Measurements from ENCODE around the gene MARCHF9.

MARCHF9 gene

DNA sequence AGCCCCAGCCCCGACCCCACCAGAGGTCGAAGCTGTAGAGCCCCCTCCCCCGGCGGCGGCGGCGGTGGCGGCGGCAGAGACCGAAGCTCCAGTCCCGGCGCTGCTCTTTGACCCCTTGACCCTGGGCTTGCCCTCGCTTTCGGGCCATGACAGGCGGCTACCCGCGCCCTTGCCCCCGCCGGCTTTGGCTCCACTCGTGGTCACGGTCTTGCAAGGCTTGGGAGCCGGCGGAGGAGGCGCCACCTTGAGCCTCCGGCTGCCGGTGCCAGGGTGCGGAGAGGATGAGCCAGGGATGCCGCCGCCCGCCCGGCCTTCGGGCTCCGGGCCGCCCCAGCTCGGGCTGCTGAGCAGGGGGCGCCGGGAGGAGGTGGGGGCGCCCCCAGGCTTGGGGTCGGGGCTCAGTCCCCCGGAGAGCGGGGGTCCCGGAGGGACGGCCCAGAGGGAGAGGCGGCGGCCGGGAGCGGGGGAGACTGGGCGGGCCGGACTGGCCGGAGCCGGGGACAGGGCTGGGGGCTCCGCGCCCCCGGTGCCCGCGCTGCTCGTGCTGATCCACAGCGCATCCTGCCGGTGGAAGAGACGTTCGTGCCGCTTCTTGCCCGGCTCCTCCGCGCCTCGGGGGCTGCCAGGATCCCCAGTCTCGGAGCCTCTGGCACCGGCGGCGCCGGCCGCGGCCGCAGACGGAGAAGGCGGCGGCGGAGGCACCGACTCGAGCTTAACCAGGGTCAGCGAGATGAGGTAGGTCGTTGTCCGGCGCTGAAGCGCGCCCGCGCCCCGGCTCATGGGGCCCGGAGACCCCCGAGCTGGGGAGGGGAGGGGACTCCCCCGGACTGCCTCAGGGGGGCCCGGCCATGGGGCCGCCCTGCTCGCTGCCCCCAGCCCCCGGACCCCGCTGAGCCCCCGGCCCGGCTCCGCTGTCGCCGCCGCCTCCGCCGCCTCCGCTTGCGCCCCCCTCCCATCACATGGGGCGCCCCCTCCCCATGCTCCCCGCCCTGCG lies 17.1 kb upstream of the MARCHF9 start:
- no peak for DNase-seq (ENCODE audit: low read depth in 2 of 2)

DNA sequence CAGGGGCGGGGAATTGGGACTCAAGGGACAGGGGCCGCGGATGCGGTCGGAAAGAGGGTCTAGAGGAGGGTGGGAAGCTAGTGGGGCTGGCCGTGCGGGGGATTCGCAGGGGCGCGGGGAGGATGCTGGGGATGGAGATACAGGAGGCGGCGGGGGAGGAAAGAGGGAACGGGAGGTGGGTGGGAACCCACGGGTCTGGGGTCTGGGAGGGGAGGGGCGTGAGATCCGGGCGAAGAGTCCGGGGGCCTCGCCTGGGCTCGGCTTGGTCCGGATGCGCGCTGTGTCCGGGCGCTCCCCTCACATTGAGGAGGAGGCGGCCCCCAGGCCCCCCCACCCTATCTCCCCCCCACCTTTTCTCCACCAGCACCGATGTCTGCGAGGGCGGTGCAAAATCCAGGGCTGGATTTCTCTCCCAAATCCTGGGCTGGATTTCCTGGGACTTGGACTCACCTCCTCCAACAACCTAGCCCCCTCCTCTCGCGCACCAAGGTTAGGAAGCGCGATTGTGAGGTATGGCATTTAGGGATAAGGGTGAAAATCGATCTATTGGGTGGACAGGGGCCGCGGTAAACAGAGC lies 16.2 kb upstream of the MARCHF9 start, which contains the start of gene AGAP2:
TSS of gene AGAP2 (minus strand) at position 82 of the 577 bp plus-strand sequence. CDS start 496 bp downstream, outside the sequence.
- no peak for DNase-seq (ENCODE audit: low read depth in 2 of 2)

DNA sequence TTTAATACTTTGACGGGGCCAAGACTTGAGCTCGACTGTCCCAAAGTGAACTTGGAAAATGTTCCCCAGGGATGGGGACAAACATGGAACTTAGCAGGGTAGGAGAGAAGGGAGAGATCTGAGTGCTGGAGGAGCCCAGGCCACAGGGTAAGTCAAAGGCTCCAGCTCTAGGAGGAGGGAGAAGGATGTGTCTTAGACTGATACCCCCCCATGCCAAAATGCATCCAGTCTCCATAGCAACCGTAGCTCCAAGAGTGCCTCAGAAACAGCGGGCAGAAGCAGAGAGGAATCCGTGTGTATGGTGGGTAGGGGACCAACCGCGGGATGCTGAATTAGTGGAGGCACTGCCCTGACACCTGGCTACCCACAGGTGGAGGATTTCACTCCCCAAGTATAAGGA lies 15.5 kb upstream of the MARCHF9 start:
- no peak for DNase-seq (ENCODE audit: low read depth in 2 of 2)

DNA sequence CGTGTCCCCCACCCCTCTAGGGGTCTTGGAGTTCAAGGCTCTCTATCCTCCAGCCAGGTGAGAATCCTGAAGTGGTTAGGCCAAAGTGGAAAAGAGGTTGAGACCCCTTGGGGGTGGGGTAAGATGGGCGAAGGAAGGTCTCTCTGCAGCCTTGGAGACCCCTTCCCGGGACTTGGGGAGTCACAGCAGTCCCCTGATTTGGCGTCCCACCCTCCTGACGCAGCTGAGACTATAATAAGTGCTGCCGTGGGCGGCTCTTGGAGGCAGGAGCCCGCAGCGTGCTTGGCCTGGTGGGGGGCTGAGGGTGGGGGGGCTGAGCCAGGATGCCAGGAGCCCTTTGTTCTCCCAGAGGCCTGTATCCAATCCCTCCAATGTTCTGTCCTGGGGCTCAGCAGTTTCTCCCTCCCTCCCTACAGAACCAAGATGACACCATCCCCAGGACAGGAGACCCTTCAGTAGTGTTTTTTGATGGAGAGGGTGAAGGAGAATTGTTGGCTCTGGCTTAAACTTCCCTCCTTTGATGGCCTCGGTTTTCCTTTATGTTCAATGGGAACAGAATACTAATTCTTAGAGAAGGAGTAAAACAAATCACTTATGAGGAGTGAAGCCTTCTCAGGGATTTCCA lies 14.9 kb upstream of the MARCHF9 start:
- no peak for DNase-seq (ENCODE audit: low read depth in 2 of 2)

DNA sequence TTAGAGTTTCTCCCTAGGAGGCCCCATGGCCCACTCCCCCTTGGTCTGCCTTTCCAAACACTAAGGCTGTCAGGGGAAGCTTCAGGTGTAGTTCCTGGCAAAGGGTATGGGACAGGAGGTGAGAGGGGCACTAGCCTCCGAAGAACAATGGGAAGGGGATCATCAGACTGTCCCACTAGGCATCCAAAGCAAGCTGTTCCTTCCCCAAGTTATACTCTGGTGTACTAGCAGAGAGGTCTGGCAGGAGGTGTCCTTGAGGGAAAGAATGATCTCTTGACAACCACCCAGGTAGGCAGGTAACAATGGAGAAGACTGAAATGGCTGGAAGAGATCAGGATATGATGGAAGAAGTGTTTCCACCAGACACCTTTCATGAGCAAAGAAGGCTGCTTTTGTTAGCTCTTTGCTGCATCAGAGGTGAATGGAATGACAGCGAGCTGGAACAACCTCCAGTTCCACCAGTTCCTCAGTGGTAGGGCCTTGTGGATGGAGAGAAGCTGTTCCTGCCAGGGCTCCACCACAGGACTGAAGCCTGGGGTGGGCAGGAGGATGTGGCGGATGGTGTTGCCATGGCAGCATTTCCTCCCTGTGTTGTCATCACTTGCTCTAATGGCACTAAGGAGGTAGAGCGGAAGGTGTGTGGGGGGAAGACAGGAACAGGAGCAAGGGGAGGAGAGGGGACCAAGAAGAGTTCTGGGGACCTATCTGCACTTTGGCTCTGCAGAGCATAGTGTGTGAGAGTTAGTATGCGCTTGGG lies 14.1 kb upstream of the MARCHF9 start:
- peak; percentile 60 to 63 for DNase-seq (ENCODE audit: low read depth in 2 of 2)

DNA sequence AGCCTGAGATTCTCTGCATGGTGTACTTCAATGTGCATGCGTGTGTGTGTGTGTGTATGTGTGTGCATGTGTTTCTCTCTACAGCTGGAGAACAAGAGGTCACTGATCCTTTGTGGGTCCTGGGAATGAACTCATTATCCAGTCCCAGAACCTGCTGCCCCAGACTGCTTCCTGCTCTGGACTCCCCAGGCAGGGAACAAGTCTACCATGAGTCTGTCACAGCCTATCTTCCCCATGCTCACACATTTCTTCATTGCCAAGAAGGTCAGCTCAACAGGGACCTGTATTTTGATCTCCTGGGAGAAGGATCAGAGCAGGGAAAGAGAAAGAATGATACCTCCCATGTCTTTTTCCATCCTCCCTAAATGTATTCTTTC lies 13.5 kb upstream of the MARCHF9 start:
- no peak for DNase-seq (ENCODE audit: low read depth in 2 of 2)

DNA sequence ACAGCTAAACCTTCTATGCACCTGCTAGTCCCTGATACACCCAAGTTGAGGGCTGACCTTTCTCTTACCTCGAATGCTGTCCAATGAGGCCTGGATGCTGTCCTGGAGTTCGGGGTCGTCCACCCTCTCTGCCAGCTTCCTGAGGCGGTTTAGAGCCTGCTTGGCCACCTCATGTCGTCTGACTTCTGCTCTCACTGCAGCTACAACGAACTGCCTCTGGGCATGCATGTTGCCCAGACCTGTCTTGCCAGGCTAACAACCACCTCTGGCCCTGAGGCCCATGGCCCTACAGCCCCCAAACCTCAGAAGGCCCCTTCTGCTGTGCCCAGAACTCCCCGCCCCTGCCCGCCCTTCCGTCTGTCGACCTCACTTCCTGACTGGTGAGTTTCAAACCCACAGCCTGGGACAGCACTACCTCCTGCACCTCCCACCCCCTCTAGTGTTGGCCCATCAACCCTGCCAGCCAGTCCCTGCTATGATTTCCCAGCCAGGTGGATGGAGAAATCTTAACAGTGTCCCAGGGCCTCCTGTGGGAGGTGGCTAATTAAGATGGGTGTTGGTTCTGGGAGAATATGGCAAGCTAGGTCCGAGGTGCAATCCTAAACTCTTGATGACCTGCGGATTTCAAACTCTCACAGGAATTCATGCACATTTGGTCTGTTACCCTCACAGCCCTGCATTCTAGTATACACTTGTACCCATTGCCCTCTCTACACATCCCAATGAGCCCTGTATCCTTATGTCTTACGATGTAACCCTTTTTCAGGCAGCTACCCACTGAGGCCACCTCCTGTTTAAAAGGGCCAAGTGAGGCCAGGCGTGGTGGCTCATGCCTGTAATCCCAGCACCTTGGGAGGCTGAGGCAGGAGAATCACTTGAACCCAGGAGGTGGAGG lies 12.8 kb upstream of the MARCHF9 start:
- peak; percentile 55 to 72 for DNase-seq (ENCODE audit: low read depth in 2 of 2)

DNA sequence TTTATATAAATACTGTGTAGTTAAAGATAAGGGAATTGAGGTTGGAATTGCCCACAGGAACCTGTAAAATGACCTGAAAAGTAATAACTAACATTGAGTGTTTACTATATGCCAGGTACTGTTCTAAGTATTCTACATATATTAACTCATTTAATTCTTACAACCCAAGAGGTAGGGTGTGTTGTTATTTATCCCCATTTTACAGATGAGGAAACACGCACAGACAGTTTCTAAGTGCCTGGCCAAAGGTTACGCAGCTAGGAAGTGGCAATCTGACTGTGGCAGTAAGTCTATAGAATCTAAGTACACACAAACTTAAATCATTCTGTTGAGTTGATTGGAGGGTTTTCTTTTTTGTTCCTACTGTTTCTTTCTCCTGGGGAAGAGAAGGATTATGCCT lies 11.1 kb upstream of the MARCHF9 start:
- no peak for DNase-seq (ENCODE audit: low read depth in 2 of 2)

DNA sequence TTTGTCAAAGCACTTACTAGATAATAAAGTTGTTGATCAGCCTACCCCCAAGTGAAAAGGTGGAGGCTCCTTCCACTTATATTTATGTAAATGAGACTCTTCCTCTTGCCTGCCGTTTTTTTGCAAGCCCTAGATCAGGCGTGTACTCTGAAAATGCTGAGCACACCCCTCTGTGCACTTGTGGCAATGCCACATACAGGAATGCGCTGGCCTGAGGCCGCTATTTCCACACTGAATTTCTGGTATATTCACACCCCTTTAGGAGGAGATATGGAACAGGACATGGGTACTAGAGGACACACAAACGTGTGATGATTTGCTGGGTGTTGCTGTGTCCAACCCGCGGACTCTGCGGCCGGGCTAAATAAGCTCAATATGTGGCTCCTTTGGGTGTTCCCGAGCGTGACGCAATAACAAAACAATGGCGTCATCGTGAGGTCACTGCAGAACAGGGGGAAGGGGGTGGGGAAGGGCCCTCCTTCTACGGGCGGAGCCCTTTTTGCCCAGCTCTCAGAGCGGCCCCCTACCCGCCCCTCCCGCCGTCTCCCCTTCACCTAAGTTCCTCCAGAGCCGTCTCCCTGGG lies 10.6 kb upstream of the MARCHF9 start:
- peak in 1 of 2 donors; percentile 45 for DNase-seq (ENCODE audit: low read depth in 2 of 2)

DNA sequence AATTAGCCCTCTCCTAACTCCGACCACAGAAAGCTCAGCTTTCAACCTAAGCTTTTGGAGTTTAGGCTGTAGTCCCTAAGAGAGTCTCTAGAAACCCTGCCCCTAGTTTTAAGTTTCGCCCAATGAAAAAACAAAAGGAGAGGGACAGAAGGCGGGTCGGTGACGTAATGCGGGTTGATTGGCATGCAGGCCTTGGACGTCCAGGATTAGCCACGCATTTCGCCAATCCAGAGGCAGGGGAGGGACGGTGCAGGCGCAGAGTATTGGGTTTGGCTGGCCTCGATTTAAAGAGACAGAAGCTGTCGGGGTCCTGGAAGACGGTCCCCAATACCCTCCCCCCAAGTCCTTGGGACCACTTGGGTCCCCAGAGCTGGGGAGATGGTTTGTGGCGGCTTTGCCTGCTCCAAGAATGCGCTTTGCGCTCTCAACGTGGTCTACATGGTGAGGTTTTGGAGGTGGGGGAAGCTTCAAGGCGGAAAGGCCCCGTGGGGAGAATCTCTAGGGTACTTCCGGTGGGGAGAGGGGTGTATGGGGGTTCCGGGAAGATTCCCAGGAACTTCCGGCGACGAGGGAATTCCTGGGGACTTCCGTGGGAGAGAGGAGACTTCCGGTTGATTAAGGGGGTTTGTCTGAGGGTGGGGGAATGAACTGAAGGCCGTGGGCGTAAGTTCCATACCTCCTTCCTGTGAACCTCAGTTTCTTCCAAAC lies 10.0 kb upstream of the MARCHF9 start, which contains the start of gene TSPAN31:
TSS of gene TSPAN31 (plus strand) at position 263 of the 708 bp plus-strand sequence. CDS start at position 379, 116 bp downstream.
- peak; percentile 81 to 92 for DNase-seq (ENCODE audit: low read depth in 2 of 2)

DNA sequence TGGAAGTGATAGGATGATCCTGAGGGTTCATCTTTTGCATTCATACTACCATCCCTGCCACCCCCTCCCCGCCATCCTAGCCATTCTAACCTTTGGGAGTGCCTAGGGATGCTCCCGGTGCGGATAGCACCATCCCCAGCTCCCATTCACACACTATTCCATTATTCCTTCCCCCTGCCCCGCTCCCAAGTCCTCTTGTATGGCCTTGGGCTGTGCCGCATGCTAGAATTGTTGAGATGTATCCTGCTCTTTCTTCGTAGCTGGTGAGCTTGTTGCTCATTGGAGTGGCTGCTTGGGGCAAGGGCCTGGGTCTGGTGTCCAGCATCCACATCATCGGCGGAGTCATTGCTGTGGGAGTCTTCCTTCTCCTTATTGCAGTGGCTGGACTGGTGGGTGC lies 9.4 kb upstream of the MARCHF9 start:
- DNase-seq (ENCODE audit: low read depth in 2 of 2), result no peak

DNA sequence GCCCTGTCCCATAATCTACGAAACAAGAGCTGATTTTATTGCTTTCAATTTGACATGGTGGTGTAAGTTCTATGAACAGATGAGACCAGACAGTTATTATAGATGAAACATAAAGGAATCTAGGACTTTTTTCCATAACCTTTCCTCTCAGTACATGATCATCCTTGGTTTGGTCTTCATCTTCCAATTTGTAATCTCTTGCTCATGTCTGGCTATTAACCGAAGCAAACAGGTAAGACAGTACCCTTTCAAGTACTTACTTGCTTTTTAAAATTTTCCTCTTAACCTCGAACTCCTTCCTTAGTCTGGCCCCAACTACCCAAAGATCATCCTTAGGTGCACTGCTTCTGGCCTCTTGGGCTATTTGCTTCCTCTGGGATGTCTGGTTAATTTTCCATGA lies 8.9 kb upstream of the MARCHF9 start:
- DNase-seq (ENCODE audit: low read depth in 2 of 2), result no peak

DNA sequence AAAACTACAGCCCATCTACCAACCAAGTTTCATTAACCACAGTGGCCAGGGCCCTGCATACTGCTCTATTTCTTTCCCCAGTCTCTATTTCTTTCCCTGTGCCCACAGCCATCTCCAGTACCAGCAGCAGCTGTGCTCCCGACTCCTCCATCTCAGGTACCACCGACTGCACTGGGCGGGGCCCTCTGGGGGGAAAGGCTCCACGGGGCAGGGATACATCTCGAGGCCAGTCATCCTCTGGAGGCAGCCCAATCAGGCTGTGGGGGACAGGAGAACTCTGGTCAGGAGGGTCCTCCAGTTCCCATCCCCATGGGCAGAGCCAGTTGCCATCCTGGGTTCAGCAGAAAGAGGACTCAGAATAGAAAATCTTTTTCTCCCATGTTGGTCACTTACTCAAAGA lies 5.8 kb upstream of the MARCHF9 start:
- DNase-seq (ENCODE audit: low read depth in 2 of 2), result no peak

DNA sequence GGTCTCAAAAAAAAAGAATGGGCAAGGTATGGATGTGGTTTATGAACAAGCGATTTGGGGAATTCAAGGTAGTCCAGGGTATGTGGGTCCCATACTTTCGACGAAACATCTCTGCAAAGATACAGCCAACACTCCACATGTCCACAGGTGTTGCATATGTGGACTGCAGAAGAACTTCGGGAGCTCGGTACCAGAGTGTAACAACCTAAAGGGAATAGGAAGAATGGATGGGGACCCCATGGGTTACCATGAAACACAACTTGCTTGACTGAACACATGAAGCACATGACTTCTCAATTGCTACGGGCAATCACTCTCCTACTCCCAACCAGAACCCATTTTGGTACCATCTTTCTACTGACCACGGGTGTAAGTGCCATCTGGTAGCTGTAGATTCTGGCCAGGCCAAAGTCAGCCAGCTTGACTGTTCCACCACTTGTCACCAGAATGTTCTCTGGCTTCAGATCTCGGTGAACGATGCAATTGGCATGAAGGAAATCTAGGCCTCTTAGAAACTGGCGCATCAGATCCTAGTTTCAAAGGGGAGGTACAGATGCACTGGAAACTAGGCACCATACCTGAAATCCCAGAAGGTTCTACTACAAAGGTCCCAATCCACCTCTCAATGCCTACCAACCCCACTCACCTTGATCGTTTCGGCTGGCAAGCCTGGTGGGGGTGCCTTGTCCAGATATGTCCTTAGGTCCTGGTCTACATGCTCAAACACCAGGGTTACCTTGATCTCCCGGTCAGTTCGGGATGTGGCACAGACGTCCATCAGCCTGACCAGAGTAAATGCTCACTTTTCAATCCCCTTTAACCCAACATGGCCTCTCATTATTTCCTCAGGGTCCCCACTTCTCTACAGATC lies 4.1 kb upstream of the MARCHF9 start:
- DNase-seq (ENCODE audit: low read depth in 2 of 2), result no peak

DNA sequence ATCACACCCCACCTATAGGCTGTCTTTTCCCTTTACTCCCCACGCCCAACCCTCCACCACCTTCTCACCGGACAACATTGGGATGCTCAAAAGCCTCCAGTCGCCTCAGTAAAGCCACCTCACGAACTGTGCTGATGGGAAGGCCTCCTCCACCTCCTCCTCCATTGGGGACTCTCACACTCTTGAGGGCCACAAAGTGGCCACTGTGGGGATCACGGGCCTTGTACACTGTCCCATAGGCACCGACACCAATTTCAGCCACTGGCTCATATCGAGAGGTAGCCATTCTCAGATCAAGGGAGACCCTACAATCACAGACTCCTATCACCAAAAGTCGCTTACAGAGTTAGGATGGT lies 3.5 kb upstream of the MARCHF9 start:
- DNase-seq (ENCODE audit: low read depth in 2 of 2), result no peak

DNA sequence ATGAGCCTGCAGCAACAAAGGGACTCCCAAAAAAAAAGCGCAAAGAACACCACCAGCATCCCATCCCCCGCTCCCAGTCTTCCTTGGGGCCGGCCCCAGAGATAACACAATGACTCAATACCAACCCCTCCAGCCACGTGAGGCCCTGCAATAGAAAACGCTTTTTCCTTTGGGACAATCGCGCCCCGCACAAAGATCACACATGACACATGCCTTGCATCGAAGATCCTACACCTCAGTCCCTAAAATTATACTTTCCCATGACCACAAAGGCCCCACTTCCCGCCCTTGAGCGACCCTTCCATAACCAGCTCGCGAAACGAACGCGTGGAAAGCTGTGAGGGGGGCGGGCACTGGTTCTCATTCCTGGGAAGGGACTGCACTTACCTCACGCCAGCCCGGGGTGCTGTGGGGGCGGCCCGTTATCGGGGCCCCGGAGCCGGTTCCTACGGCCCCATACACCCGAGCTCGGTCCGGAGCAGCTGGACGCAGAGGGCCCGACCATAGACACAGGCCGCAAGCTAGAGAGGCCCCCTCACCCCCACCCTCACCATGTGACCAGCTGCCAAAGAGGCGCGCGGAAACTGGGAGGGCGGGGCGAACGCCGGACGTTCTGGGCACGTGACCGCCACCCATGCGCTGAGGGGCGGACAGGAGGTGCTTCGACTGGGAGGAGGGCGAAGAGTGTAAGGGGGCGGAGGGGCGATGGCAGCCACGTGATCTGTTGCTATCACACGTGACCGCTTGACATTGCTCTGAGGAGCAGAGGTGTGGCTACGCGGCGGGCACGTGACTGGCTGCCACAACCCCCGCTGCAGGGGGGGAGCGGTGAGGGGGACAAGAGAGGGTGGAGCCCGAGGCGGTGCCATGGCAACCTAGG lies 2.9 kb upstream of the MARCHF9 start, which contains the start of gene CDK4:
TSS of gene CDK4 (minus strand) at position 523 of the 880 bp plus-strand sequence. CDS start 593 bp downstream, outside the sequence.
- peak; percentile 98 to 99 for DNase-seq (ENCODE audit: low read depth in 2 of 2)

DNA sequence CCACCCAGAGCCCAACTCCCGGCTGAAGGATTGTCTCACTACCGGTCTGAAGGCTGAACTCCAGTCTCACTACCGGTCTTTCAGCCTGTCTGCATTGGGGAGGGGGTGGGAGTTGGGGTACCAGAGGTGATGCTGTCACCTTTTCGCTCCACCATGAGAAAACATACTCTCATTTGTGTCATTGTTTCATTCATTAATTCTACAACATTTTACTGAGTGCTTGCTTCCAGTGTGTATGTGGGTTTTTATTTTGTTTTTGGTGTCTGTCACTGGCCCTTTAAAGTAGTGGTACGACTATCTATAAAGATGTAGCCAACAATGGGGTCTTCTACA lies 2.3 kb upstream of the MARCHF9 start:
- DNase-seq (ENCODE audit: low read depth in 2 of 2), result no peak
